Sigmoid colon (tissue), 7 donors: ENCODE measurements around the gene IGF2R. TPM values are rescaled to one million over a fixed set of nuclear protein-coding genes. Genes with fewer than 3 reads are reported as not detected.

ENCODE experiments used
- DNase-seq: peaks from one replicate; pipeline ENCODE4 v3.0.0-alpha.2; 2019
- H3K27ac ChIP-seq, 4 donors: fragments of 200-600 bp; sonication (generic); one replicate each; pipeline ENCODE4 v1.5.1; 2016 to 2019; ENCODE audit warnings: mild to moderate bottlenecking in 1 of 4
- H3K27me3 ChIP-seq, 3 donors: fragments of 200-600 bp; sonication (generic); one replicate each; pipeline ENCODE4 v1.5.1; 2019; ENCODE audit warnings: mild to moderate bottlenecking in 1 of 3
- H3K36me3 ChIP-seq, 4 donors: fragments of 200-600 bp; sonication (generic); one replicate each; pipeline ENCODE4 v1.5.1; 2016 to 2019
- H3K4me1 ChIP-seq, 4 donors: fragments of 200-600 bp; sonication (generic); one replicate each; pipeline ENCODE4 v1.5.1; 2017 to 2019
- H3K4me3 ChIP-seq, 4 donors: fragments of 200-600 bp; sonication (generic); one replicate each; pipeline ENCODE4 v1.5.1; 2017 to 2019; ENCODE audit warnings: mild to moderate bottlenecking in 2 of 4, moderate library complexity in 1 of 4
- H3K9me3 ChIP-seq, 4 donors: fragments of 200-600 bp in 3 of 4; sonication (generic) in 3 of 4; one replicate each; pipeline versions ENCODE4 v1.5.1 to v1.6.1; 2013 to 2019
- EP300 ChIP-seq, 4 donors: sonication (generic); formaldehyde crosslinking; IDR thresholded peaks; one replicate each; pipeline ENCODE4 v1.6.1; 2017; ENCODE audit warnings: antibody characterized with exemption in 4 of 4
- POLR2A ChIP-seq, 2 donors: fragments of 450-650 bp; IDR thresholded peaks; one replicate each; pipeline ENCODE4 v1.6.1; 2016; ENCODE audit warnings: antibody characterized with exemption in 2 of 2, mild to moderate bottlenecking in 2 of 2, moderate library complexity in 2 of 2
- POLR2AphosphoS5 ChIP-seq, 4 donors: sonication (generic); formaldehyde crosslinking; IDR thresholded peaks; one replicate each; pipeline ENCODE4 v1.6.1; 2017; ENCODE audit warnings: antibody characterized with exemption in 4 of 4
- WGBS, 2 donors: extraction: QIAGEN DNeasy Blood & Tissue Kit; methylation state at CpG; one replicate each; pipeline ENCODE4 v1.1.7; 2013; 5-methylcytosine and 5-hydroxymethylcytosine counted together
- intact Hi-C: fragments of 100-400 bp; cut with DNase I; formaldehyde crosslinking; loops from one replicate; pipeline ENCODE4 v1.15.1; 2023
- polyA plus RNA-seq, 3 donors: library from polyadenylated mRNA; stranded (reverse); fragments of 200-250 nt; gene quantifications; one replicate each; pipeline ENCODE4 v1.2.3, GENCODE V29; 2013
- total RNA-seq, 4 donors: library from RNA; depleted of rRNA; stranded (reverse); fragments of >200 nt; gene quantifications; one replicate each; pipeline ENCODE4 v1.1.0, GENCODE V29; 2016
- TF ChIP-seq, protein P1 (sequence below), 4 experiments: fragments of 450-650 bp in 3 of 4; fragments of 200-600 bp in 1 of 4; IDR thresholded peaks; one replicate each; pipeline ENCODE4 v1.5.1; 2016 to 2019; ENCODE audit warnings: antibody characterized with exemption in 4 of 4, mild to moderate bottlenecking in 3 of 4, moderate library complexity in 2 of 4
- donor health status: healthy with polysubstance abuse.
- donor health status: Bipolar disorder and iron deficiency.
- donor health status: healthy.

Gene IGF2R
- total and polyA plus RNA-seq, 7 donors: 3.6 to 80.9 (median 41.3) TPM

DNA sequence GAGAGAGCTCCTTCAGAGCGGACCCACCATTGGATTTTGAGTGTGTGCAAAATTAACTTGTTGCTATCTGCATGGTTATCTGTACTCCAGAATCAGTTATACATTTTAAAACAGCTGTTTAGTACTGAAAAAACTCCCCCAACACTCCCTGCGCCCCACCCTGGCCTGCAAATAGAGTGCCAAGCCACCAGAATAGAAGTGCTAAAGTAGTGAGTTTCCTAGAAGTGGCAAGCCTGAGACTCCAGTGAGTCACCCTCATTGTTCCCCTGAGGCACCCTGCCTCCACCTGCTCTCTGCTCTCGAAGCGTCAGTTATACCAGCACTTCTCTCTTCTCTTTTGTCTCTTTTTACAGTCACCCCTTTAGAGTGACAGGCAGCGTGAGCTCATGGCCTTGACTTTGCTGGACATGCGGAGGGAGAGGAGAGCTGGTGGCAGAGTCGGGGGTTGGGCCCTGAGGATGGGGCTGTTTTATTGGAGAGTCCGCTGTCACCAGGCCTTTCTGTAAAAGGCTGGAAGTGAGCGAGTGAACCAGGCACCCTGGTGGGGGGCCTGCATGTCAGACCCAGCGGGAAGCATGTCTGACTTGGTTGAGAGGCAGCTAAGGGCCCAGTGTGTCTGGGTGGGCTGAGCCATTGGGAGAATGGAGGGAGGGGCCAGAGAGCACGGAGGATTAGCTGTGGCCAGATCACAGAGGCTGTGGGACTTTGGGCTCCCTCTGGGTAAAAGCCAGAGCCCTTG is 10.4 kb downstream of the IGF2R start:
- Histone ChIP-seq H3K4me1 (peaks cover 0 to 68% (median 63%) of the 10 kb centered on the region in 4 donors), H3K36me3 (no peaks in the 10 kb centered on the region), H3K27me3 (no peaks in the 10 kb centered on the region), H3K9me3 (no peaks in the 10 kb centered on the region), H3K27ac (peak overlapping the region in 1 of 4 donors; percentile 14), H3K4me3 (no peak overlapping the region)
- no peak for DNase-seq
- intact Hi-C loops: no loop called here
- 69% methylated on average over 11 of the region's 11 CpGs for WGBS, 2 donors
- peak in 1 of 4 donors; percentile 32 for TF ChIP-seq POLR2AphosphoS5 (IDR thresholded peaks at IDR 0.05)
- TF ChIP-seq, protein P1, sequence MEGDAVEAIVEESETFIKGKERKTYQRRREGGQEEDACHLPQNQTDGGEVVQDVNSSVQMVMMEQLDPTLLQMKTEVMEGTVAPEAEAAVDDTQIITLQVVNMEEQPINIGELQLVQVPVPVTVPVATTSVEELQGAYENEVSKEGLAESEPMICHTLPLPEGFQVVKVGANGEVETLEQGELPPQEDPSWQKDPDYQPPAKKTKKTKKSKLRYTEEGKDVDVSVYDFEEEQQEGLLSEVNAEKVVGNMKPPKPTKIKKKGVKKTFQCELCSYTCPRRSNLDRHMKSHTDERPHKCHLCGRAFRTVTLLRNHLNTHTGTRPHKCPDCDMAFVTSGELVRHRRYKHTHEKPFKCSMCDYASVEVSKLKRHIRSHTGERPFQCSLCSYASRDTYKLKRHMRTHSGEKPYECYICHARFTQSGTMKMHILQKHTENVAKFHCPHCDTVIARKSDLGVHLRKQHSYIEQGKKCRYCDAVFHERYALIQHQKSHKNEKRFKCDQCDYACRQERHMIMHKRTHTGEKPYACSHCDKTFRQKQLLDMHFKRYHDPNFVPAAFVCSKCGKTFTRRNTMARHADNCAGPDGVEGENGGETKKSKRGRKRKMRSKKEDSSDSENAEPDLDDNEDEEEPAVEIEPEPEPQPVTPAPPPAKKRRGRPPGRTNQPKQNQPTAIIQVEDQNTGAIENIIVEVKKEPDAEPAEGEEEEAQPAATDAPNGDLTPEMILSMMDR (IDR thresholded peaks at IDR 0.05): no peak

DNA sequence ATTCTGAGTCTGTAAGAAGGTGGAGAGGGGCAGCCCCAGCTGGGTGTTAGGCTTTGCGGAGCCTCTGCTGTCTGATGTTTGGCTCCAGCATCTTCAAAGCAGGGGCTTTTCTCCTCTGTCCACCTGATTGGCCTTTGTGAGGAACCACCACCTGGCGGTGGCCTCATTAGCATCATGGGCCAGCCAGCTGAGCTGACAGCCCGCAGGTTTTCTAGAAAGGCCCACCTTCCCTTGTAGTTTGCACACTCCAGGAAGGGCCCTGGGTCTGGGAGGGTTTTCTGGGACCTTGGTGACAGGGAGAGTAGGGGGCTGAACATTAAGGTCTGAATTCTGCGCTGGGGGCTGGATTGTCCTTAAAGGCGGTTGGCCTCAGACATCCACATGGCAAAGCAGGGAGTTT is 11.6 kb downstream of the IGF2R start:
- TF ChIP-seq, protein P1 (IDR thresholded peaks at IDR 0.05): no peak
- TF ChIP-seq POLR2A (IDR thresholded peaks at IDR 0.05): no peak
- no peak for TF ChIP-seq POLR2AphosphoS5 (IDR thresholded peaks at IDR 0.05)
- TF ChIP-seq EP300 (IDR thresholded peaks at IDR 0.05): no peak
- H3K27ac ChIP-seq: no peak overlapping the region
- no peaks in the 10 kb centered on the region for H3K9me3 ChIP-seq
- intact Hi-C loops: no loop called here
- H3K4me3 ChIP-seq: no peak overlapping the region
- H3K36me3 ChIP-seq: no peaks in the 10 kb centered on the region
- H3K4me1 ChIP-seq: peaks cover 0 to 73% (median 68%) of the 10 kb centered on the region in 4 donors
- no peak for DNase-seq
- H3K27me3 ChIP-seq: no peaks in the 10 kb centered on the region
- WGBS, 2 donors: 89 to 95% methylated on average over 5 of the region's 5 CpGs

DNA sequence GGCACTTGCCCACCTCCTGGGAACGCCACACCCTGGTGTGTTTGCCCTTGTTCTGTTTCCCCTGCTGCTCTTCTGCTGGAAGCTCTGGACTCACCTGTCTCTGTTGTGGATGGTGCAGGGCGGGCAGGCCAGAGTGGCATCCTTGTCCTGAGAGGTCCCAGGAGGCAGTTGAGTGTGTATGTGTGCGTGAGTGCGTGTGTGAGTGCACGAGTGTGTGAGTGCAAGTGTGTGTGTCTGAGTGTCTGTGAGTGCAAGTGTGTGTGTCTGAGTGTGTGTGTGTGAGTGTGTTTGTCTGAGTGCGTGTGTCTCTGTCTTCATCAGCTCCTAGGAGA is 12.2 kb downstream of the IGF2R start:
- Histone ChIP-seq H3K27me3 (no peaks in the 10 kb centered on the region), H3K9me3 (no peaks in the 10 kb centered on the region), H3K27ac (peak overlapping the region; percentile 50 to 66 (median 56)), H3K36me3 (no peaks in the 10 kb centered on the region), H3K4me3 (no peak overlapping the region), H3K4me1 (peaks cover 0 to 78% (median 68%) of the 10 kb centered on the region in 4 donors)
- intact Hi-C loops: no loop called here
- no peak for DNase-seq
- 82 to 89% methylated on average over 6 of the region's 6 CpGs for WGBS, 2 donors
- TF ChIP-seq EP300 (IDR thresholded peaks at IDR 0.05) (no peak), POLR2AphosphoS5 (IDR thresholded peaks at IDR 0.05) (no peak), POLR2A (IDR thresholded peaks at IDR 0.05) (no peak)
- TF ChIP-seq, protein P1 (IDR thresholded peaks at IDR 0.05): no peak

DNA sequence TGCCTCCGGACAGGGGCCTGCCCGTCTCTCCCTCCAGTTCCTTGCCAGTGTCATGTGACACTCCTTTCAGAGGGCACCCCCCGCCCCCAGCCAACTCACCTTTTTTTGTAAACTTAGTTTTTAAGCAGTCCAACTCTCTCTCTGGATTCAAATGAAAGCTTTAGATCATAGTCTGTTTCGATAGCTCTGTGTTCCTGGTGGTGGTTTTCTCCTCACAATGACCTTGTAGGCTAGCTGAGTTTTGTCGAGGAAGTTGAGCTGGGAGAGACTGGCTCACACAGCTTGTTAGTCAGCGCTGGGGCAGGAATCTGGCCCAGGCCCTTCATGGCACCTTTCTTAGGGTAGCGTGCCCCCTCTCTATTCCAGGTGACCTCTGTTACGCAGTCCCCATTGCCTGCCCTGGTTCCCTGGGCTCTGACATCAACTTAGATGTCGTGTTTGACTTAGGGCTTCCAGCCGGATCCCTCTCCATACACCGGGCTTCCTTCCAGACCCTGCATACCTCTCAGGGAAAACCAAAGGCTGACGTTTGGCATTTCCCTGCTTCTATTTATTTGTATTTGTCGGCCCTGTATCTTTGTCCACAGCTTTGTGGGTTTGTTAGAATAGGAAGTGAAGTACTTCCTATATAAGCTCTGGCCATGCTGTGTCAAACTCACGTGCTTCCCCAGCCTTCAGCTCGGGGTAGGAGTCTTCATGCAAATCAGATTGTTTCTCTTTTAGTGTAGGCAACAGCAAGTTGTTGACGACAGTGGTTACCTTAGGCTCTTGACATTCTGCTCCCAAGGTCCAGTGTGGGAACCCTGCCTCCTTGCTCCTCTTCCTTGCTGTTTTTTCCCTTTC is 12.7 kb downstream of the IGF2R start:
- no peaks in the 10 kb centered on the region for H3K27me3 ChIP-seq
- peak overlapping the region; percentile 50 to 66 (median 56) for H3K27ac ChIP-seq
- peak; percentile 69 for DNase-seq
- peaks cover 0 to 78% (median 68%) of the 10 kb centered on the region in 4 donors for H3K4me1 ChIP-seq
- intact Hi-C loops: no loop called here
- no peak overlapping the region for H3K4me3 ChIP-seq
- H3K36me3 ChIP-seq: no peaks in the 10 kb centered on the region
- TF ChIP-seq, protein P1 (IDR thresholded peaks at IDR 0.05): no peak
- TF ChIP-seq POLR2AphosphoS5 (IDR thresholded peaks at IDR 0.05): peak in 1 of 4 donors; percentile 53
- 39 to 55% methylated on average over 16 of the region's 16 CpGs for WGBS, 2 donors
- H3K9me3 ChIP-seq: no peaks in the 10 kb centered on the region
